HG03103 (cell line): ENCODE results near the gene TASOR2.

ENCODE experiments used
- ATAC-seq: cut with Tn5 transposase; IDR thresholded peaks from one replicate; pipeline ENCODE4 v1.9.1; 2021; ENCODE audit warnings: low read depth; ENCODE audit not compliant: unreplicated experiment

TASOR2 gene

GRCh38 chr10:5684318-5684970 lies at the start of gene TASOR2:
Gene TASOR2 (plus strand): TSS chr10:5684838. CDS start chr10:5720643, 35,805 bp downstream.
- peak; percentile 61 for ATAC-seq

GRCh38 chr10:5634918-5635317 lies 49.7 kb upstream of the TASOR2 start:
- ATAC-seq, result no peak

- no peak for ATAC-seq
These were observed 46.1 kb upstream of the TASOR2 start for GRCh38 chr10:5638494-5638893.

- no peak for ATAC-seq
These were observed 45.6 kb upstream of the TASOR2 start for GRCh38 chr10:5639066-5639465.

GRCh38 chr10:5640036-5640435 lies 44.6 kb upstream of the TASOR2 start:
- no peak for ATAC-seq

- ATAC-seq, result no peak
These were observed 44.1 kb upstream of the TASOR2 start for GRCh38 chr10:5640501-5640900.

GRCh38 chr10:5641501-5641900 lies 43.1 kb upstream of the TASOR2 start:
- no peak for ATAC-seq

GRCh38 chr10:5643346-5644067 lies 41.1 kb upstream of the TASOR2 start:
- ATAC-seq, result no peak

- ATAC-seq, result no peak
These were observed 39.7 kb upstream of the TASOR2 start for GRCh38 chr10:5644930-5645329.

- no peak for ATAC-seq
These were observed 39.3 kb upstream of the TASOR2 start for GRCh38 chr10:5645375-5645774.

- no peak for ATAC-seq
These were observed 38.6 kb upstream of the TASOR2 start for GRCh38 chr10:5645944-5646617.

GRCh38 chr10:5647507-5648240 lies 37.0 kb upstream of the TASOR2 start:
- ATAC-seq, result no peak

GRCh38 chr10:5648494-5649457 lies 35.9 kb upstream of the TASOR2 start:
- ATAC-seq, result no peak

- ATAC-seq, result no peak
These were observed 34.9 kb upstream of the TASOR2 start for GRCh38 chr10:5649746-5650145.

GRCh38 chr10:5650664-5651387 lies 33.8 kb upstream of the TASOR2 start:
- no peak for ATAC-seq

- ATAC-seq, result no peak
These were observed 33.3 kb upstream of the TASOR2 start for GRCh38 chr10:5651388-5651764.

- no peak for ATAC-seq
These were observed 31.9 kb upstream of the TASOR2 start for GRCh38 chr10:5652746-5653145.

- no peak for ATAC-seq
These were observed 30.4 kb upstream of the TASOR2 start for GRCh38 chr10:5654218-5654755.

GRCh38 chr10:5655121-5655520 lies 29.5 kb upstream of the TASOR2 start:
- ATAC-seq, result no peak
